Vagina (tissue), 2 donors: ENCODE data around the gene TMEM240.

Experiments used
- POLR2AphosphoS5 ChIP-seq, 2 donors: sonication (generic); formaldehyde crosslinking; IDR thresholded peaks; one replicate each; pipeline ENCODE4 v1.9.0; 2017; ENCODE audit warnings: antibody characterized with exemption in 2 of 2, mild to moderate bottlenecking in 2 of 2, low read depth in 1 of 2; ENCODE audit not compliant: insufficient read depth in 1 of 2
- TF ChIP-seq, protein P1 (sequence below), 3 experiments: fragments of 450-650 bp in 2 of 3; fragments of 200-600 bp in 1 of 3; sonication (generic) in 1 of 3; IDR thresholded peaks; one replicate each; pipeline ENCODE4 v1.5.1; 2017 to 2019; ENCODE audit warnings: antibody characterized with exemption in 3 of 3, mild to moderate bottlenecking in 2 of 3, moderate library complexity in 2 of 3

GRCh38 chr1:1567152-1567875 is 26.9 kb upstream of the TMEM240 start:
- TF ChIP-seq, protein P1, sequence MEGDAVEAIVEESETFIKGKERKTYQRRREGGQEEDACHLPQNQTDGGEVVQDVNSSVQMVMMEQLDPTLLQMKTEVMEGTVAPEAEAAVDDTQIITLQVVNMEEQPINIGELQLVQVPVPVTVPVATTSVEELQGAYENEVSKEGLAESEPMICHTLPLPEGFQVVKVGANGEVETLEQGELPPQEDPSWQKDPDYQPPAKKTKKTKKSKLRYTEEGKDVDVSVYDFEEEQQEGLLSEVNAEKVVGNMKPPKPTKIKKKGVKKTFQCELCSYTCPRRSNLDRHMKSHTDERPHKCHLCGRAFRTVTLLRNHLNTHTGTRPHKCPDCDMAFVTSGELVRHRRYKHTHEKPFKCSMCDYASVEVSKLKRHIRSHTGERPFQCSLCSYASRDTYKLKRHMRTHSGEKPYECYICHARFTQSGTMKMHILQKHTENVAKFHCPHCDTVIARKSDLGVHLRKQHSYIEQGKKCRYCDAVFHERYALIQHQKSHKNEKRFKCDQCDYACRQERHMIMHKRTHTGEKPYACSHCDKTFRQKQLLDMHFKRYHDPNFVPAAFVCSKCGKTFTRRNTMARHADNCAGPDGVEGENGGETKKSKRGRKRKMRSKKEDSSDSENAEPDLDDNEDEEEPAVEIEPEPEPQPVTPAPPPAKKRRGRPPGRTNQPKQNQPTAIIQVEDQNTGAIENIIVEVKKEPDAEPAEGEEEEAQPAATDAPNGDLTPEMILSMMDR (IDR thresholded peaks at IDR 0.05), result no peak
- TF ChIP-seq POLR2AphosphoS5 (IDR thresholded peaks at IDR 0.05; ENCODE audit: insufficient read depth in 1 of 2, low read depth in 1 of 2), result no peak
